Measurements from ENCODE around the gene FFAR1.
"Not testable (repeated sequence)": the region's sequence is repeated elsewhere in the genome, so short reads cannot be mapped to it uniquely, and the experiment has no call there.

The FFAR1 gene

DNA sequence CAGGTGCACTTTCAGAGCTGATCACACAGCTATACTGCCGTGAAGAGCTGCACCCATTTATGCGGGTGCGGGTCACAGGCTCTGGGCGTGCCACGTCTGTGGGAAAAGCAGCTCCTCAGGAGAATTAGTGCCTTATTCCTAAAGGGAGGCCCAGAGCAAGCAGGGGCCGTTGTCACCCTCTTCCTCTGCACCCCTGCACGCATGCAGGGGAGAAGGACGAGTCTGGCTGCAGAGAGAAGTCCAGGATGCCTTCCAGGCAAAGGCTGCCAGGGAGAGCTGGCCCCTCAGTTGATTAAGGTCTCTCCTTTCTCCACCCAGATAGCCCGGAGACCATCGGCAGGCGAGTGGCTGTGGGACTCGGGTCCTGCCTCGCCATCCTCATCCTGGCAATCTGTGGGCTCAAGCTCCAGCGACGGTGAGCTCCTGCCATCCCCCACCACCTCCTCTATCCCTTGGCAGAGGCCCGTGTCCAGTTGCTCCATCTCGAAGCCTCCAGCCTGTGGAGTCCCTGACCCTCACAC, 3.1 kb upstream of the FFAR1 start:
- no peak for DNase-seq

DNA sequence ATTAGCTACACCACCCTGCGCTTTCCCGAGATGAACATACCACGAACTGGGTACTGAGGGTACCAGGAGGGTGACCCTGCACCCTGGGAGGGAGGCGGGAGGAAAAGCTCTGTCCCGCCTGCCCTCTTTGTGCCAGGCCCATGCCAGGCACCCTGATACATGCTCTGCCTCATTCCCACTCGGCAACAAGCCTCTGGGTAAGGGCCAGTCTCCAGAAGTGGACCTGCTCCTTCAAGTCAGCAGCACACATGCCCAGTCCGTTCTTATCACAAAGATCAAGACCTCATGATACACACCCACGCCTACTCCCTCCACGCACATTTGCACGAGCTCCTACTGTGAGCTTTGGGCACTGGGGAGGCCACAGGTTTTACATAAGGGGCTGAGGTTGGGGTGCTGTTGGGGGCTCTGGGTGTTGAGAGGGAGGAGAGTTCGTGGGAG, 2.0 kb upstream of the FFAR1 start:
- DNase-seq = no peak

DNA sequence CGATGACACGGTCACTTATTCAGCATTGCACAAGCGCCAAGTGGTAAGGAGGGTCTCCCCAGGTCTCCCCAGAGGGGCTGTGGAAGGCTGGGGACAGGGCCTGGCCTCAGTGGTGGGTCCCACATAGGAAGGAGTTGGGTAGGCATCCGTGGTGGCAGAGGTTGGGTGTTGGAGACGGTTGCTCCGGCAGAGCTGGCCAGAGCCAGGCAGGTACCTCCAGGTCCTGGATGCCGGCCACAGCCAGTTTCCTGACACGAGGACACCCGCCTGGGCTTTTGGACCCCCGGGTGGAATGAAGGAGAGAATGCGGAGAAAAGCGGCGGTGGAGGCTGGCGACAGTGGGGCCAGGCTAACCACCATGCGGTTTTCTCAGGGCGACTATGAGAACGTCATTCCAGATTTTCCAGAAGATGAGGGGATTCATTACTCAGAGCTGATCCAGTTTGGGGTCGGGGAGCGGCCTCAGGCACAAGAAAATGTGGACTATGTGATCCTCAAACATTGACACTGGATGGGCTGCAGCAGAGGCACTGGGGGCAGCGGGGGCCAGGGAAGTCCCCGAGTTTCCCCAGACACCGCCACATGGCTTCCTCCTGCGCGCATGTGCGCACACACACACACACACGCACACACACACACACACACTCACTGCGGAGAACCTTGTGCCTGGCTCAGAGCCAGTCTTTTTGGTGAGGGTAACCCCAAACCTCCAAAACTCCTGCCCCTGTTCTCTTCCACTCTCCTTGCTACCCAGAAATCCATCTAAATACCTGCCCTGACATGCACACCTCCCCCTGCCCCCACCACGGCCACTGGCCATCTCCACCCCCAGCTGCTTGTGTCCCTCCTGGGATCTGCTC, 1.3 kb upstream of the FFAR1 start:
- peak; percentile 82 for DNase-seq

DNA sequence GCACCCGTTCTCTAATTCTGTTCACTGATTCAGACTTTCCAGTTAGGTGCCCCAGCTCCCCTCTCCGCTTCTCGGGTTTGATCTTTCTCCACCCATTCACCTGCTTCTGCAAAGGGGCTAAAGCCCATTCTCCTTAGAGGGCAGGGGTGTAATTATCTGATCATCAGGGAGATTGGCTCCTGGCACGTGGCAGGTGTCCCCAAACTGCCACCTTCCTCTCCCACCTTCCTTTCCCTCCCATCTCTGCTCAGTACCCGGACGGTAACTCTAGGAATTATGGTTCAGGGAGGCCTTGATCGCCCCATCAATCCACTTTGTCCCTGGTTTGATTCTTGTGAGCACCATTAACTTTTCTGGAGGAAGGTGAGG, 212 bp downstream of the FFAR1 start:
- DNase-seq = no peak

DNA sequence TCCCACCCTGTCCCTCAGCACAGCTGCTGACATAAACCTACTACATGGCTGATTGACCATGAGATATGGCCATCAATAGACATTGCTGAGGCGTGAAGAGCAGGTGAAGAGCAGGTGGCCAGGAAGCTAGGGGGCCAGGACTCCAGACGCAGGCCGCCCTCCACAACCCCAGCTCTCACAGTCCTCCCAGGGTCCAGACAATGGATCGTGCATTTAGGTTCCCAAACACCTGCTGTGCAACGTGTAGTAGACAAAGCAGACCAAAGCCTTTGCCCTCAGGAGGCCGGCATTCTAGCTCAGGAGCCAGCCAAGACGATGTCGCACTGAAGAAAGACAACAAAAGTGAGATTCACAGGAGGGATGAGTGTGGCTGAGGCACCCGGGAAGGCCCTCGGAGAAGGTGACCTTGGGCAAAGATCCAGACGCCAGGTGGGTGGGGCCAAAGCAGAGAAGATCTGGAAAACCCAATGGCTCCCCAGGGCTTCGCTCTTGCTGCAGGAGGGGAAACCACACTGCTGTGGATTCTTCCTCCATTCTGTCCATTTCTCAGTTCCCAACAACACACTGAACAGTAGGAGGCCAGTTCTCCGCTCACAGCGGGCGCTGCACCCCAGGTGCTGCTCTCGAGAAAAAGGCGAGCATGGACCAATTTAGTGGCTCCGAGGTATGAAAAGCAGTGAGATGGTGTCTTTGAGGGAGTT, 1.4 kb downstream of the FFAR1 start:
- DNase-seq = no peak

DNA sequence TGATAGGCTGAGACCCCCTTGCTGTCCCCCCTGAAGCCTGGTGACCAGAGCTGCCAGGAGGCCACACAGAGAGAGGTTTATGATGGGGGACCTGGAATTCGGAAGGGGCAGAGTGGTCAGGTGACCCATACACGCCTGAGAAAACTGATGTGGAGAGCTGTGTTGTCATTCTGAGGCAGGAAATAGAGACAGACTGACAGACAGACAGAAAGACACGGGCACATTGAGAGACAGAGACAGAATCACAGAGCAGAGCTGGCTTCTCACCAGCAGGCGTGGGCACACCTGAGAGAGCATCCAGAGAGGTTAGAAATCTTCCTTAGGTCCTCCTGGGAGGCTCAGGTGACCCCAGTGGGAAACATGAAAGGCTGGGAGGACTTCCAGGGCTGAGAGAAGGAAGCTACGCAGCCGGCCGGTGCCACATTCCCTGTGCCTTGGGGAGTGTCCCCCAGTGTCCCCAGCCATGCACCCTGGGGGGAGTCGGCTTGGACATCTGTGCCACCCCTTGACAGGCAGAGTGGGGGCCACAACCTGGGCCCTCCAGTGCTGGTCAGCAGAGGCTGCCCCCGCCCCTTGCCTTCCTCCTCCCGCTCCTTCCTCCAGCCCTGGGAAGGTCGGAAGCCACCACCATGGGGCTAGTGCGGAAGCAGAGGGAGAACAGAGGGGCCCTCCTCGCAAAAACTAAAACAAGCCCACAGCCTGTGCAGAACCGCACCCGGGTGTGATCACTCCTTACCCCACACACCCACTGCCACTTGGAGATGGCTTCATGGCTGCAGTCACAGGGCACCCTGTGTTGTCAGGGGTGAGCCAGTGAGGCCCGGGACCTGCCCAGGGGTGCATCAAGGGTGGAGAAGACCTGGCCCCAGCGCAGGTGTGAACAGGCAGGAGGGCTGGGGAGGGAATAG, 2.2 kb downstream of the FFAR1 start:
- no peak for DNase-seq

DNA sequence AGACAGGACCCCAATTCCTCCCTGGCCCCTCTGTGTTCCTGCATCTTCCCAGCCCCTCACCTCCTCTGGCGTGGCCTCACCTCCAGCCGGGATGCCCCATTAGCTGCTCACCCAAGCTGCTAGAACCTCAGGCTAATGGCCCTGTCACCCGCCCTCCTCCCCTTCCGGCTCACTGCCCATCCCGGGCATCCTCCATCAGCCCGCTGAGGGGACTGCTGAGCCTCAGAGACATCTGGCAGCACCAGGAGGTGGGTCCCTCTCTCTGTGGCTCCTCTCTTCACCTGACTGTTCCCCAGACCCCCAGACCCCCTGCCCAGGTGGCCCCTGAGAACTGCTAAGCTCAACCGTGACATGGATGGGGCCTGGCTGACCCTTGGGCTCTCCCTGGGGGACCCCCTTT, 2.9 kb downstream of the FFAR1 start:
- no peak for DNase-seq

DNA sequence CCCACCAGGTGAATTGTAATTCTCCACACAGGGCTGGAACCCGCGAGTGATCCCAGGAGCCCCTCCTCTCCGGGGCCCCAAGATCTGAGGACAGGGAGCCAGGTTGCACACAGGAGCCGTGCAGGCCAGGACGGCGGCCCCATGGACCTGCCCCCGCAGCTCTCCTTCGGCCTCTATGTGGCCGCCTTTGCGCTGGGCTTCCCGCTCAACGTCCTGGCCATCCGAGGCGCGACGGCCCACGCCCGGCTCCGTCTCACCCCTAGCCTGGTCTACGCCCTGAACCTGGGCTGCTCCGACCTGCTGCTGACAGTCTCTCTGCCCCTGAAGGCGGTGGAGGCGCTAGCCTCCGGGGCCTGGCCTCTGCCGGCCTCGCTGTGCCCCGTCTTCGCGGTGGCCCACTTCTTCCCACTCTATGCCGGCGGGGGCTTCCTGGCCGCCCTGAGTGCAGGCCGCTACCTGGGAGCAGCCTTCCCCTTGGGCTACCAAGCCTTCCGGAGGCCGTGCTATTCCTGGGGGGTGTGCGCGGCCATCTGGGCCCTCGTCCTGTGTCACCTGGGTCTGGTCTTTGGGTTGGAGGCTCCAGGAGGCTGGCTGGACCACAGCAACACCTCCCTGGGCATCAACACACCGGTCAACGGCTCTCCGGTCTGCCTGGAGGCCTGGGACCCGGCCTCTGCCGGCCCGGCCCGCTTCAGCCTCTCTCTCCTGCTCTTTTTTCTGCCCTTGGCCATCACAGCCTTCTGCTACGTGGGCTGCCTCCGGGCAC, 3.9 kb downstream of the FFAR1 start:
- DNase-seq = no peak

DNA sequence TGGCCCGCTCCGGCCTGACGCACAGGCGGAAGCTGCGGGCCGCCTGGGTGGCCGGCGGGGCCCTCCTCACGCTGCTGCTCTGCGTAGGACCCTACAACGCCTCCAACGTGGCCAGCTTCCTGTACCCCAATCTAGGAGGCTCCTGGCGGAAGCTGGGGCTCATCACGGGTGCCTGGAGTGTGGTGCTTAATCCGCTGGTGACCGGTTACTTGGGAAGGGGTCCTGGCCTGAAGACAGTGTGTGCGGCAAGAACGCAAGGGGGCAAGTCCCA, 4.4 kb downstream of the FFAR1 start:
- DNase-seq = no peak

DNA sequence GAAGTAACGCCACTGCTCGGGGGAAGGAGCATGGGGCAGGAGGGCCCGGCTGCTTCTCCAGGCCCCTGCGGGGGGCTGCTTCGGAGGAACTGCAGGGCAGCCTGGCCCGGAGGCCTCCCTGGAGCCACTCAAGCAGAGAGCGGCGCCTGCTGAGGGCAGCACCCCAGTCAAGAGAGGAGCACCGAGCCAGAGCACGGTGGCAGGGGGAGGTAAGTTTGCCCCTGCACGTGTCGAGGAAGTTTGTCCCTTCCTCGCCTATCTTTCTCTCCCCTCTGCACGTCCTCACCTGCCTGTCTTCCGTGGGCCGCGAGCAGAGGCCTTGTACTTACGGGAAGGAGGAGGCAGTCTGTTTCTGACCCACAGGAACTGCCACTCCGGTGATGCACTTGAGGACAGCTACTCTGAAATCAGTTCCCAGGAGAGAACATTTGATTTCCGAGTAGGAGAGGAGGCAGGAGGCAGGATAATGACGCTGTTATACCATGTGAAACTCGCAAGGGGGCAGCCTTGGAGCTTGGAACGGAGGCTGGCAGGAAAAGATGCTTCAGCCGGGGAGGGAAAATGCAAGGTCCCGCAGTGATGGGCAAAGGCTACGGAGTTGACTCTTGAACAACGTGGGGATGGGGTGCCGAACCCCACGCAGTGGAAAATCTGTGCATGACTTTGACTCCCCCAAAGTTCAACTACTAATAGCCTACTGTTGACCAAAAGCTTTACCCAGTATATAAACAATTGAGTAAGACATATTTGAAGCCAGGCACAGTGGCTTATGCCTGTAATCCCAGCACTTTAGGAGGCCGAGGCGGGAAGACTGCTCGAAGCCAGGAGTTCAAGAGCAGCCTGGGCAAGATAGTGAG, 5.0 kb downstream of the FFAR1 start:
- peak; percentile 69 for DNase-seq

DNA sequence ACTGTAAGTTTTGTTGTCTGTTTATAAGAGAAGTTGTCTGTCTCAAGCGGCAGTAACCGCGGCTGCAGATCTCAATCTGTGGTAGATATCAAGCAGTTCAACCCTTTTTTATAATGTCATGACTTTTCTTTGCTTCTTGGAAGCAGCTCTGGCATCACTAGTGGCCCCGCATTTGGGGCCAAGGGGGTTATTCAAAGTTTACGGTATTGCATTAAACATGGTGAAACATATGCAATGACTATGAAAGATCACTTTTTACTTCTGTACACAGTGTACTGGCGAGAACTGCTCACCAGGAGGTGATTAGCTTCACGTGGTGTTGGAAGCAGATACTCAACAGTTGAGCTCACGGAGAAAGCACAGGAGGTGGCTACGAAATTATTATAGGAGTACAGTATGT, 5.9 kb downstream of the FFAR1 start:
- DNase-seq = peak; percentile 39

DNA sequence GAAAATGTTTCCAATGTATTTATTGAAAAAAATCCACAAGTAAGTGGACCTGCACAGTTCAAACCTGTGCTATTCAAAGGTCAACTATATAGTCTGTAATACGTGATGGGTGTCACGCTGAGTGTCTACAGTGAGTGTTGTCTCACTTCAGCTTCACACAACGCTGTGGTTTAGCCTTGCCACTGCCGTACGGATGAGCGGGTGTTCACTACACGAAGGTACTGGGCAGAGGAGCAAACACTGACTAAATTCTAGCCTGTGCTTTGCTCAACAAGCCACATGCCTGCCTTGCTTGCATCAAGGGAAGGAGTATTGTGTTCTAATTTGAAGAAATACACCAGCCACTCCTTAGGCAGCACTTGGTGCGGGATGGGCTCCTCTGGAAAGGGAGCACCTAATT, 7.2 kb downstream of the FFAR1 start:
- no peak for DNase-seq

DNA sequence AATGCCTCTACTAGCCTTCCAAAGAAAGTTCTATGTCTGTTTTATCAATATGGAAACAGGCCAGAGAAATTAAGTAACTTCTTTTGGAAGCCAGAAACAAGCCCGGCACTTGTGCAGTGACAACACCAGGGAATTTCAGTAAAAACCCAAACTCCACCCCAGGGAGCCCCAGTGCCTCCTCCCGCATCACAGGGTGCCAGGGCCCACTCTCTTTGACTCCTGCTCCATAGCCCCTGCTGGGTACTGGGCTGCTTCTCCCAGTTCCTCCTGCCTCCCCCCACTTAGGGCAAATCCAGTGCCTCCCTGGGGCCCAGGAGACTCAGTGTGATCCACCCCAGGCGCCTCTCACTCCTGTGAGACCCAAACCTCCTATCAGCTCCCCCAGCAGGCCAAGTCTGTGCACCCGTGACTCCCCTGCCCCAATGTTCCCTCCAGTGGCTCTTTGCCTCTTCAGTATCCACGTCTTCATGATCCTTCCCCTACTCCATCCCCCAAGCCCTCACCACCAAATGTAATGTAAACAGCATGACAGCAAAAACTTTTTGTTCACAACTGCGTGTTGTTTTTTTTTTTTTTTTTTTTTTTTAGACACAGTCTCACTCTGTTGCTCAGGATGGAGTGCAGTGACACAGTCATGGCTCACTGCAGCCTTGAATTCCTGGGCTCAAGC, 8.2 kb downstream of the FFAR1 start:
- no peak for DNase-seq

DNA sequence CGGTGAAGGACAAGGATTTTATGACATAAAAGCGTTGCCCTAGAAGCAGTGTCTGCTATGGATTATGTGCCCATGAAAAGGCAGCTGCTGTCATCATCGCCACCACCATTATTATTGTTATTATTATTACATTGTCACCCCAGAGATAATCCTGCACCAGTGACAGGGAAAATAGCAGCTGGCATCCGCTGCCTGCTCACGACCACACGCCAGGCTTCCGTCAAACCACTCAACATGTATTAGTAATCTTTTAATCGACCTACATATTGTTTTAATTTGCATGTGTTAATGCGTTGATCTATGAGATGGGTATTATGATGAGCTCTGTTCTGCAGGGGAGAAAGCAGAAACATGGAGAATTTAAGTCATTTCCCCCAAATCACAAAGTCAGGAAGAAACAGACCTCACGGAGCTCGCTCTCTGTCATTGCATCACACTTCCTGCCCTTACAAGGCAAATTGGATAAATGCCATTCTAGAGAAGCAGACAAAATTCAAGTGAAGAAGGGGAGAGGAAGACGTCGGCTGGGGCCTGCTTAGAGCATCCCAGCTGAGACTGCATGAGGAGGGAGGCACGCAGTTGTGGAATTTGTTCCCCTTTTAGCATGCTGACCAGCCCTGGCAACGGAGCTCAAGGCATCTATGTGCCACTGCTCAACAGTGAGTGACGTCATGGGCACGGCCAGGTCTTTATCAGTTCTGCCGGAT, 10.3 kb downstream of the FFAR1 start, which contains the start of gene FFAR3:
Gene FFAR3 (plus strand): TSS at position 594 of the 707 bp plus-strand sequence. CDS start 431 bp downstream, outside the sequence.
- DNase-seq = peak; percentile 75

DNA sequence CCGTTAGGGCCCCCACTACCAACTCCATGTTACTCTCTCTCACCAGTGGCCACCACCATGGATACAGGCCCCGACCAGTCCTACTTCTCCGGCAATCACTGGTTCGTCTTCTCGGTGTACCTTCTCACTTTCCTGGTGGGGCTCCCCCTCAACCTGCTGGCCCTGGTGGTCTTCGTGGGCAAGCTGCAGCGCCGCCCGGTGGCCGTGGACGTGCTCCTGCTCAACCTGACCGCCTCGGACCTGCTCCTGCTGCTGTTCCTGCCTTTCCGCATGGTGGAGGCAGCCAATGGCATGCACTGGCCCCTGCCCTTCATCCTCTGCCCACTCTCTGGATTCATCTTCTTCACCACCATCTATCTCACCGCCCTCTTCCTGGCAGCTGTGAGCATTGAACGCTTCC, 11.1 kb downstream of the FFAR1 start:
- DNase-seq = not testable (repeated sequence)

DNA sequence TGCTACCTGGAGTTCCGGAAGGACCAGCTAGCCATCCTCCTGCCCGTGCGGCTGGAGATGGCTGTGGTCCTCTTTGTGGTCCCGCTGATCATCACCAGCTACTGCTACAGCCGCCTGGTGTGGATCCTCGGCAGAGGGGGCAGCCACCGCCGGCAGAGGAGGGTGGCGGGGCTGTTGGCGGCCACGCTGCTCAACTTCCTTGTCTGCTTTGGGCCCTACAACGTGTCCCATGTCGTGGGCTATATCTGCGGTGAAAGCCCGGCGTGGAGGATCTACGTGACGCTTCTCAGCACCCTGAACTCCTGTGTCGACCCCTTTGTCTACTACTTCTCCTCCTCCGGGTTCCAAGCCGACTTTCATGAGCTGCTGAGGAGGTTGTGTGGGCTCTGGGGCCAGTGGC, 11.7 kb downstream of the FFAR1 start:
- DNase-seq = not testable (repeated sequence)

DNA sequence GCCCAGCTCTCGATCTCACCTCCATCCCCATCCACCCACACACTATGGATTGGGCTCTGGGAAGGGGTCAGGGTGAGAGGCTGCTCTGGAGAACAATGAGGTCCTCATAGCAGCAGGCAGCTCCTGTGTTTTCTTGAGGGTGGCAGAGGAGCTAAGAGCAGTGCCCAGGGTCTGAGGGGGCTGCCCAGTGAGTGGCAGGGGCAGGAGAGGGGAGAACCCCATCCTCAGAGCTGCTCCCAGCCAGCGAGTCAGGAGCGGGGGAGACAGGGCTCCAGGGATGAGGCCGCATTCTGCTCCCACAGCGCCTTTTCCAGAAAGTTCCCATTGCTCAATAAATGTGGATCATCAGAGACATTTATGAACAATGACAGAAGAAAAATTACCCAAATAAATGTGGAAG, 12.4 kb downstream of the FFAR1 start:
- DNase-seq = not testable (repeated sequence)

DNA sequence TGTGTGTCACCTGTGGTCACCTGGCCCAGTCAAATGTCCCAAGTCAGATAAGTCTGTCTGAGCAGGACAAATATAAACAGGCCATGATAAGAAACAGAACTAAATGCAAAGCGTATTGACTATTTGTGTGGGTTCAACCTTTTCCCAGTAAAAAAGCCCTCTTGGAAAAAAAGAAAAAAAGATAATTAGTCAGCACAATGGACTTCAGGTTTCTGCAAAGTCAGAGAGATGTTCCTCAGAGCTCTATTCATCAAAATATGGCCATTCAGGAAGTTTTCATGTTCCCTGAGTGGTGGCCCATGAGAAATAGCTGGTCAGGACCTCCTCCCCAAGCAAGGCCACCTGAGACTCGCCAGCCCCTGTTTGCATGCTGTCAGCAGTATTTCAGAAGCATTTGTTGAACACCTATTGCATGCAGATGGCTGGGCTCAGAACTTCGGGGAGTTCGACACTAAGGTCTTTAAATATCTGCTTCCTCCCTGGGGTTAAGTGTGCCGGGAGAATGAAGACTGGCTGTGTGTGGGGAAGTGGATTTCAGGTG, 13.2 kb downstream of the FFAR1 start:
- DNase-seq = no peak

DNA sequence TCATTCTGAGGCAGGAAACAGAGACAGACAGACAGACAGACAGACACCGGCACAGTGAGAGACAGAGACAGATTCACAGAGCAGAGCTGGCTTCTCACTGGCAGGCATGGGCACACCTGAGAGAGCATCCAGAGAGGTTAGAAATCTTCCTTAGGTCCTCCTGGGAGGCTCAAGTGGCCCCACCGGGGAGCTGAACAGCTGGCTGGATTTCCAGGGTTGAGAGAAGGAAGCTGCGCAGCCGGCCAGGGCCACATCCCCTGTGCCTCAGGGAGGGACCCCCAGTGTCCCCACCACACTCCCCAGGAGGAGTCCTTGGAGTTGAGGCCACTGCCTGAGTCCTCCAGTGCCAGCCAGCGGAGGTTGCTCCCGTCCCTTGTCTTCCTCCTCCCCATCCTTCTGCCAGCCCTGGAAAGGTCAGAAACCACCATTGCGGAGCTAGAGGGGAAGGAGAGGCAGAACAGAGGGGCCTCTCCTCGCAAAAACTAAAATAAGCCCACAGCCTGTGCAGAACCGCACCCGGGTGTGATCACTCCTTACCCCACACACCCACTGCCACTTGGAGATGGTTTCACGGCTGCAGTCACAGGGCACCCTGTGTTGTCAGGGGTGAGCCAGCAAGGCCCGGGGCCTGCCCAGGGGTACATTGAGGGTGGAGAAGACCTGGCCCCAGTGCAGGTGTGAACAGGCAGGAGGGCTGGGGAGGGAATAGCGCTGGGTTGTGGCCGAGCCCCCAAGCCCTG, 14.7 kb downstream of the FFAR1 start:
- no peak for DNase-seq
